Occipital lobe (tissue), 2 donors: ENCODE measurements around the gene TNS3. TPM values are rescaled to one million over a fixed set of nuclear protein-coding genes. Genes with fewer than 3 reads are reported as not detected.

ENCODE experiments used
- DNase-seq: peaks from one replicate; lab custom pipeline; 2025; lab: John Stamatoyannopoulos, UW
- total RNA-seq: library from RNA; depleted of rRNA; stranded (reverse); fragments of >200 nt; gene quantifications from one replicate; pipeline ENCODE4 v1.2.3, GENCODE V29; 2014

Gene TNS3
- total RNA-seq, 1 donor from 2014 or later = 7.5 TPM

DNA sequence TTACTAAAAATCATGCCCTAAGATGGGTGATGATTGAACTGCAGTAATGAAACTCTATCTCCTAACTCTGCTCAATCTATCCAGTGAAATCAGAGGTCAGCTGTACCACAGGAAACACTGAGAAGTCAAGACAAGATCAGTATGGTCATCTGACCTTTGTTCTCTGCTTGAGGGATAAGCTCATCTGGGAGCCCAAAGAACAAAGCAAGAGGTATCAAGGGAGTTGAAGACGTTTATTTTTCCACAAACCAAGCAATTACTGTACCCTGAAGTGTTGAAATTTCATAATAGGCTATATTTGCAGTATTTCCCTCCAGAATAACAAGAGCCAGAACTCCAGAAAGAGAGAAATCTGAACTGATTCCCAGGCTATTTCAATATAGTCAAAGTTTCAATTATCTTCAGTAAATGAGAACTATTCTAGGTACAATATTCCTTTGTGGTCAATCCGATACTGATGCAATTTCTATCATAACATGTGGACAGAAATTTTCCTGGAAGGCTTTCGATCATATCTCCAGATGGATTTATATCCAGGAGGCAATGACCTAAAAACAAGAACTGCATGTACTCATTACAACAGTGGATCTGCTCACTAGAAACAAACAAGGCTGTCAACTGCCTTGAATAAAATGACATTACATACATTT is 345.3 kb downstream of the TNS3 start:
- DNase-seq = no peak

DNA sequence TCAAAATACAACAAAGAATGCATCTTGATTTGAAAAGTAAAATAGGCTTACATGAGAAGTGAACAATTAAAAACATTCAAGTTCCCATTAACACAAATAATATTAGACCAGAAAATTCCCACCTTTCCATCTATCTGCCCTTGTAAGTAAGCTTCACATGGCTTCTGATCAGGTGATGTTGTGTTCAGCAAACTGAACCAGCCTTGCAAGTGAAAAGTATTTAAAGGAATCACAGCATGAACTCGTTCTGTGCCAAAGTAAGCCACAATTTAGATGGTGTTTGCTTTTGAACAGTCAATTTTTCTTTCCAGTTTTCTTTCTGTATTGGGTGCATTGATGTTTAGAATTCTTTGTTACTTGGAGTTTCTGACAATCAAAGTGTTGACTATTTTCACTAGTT is 347.9 kb downstream of the TNS3 start:
- no peak for DNase-seq

DNA sequence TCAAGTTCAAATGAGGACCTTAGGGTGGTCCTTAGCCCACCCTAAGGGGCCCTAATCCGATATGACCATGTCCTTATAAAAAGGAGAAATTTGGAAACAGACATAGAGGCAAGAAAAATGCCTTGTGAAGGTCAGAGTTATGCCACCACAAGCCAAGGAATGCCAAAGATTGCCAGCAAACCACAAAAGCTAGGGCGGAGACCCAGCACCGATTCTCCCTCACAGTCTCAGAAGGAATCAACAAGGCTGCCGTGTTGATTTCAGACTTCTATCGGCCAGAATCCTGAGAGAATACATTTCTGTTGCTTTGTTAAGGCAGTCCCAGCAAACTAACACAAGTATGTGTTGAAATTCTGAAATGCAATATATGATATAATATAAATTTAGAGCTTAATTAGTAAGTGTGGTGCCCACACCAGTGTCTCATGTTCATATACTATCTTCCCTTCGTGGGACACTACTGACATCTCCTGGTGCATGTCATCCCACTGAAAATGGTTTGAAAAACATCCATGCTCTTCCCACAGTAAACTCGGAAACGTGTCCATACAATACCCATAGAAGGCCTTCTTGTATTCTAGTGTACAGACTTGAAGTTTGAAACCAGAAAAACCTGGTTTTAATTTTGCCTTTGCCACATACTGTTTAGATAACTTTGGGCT is 349.0 kb downstream of the TNS3 start:
- DNase-seq = no peak

DNA sequence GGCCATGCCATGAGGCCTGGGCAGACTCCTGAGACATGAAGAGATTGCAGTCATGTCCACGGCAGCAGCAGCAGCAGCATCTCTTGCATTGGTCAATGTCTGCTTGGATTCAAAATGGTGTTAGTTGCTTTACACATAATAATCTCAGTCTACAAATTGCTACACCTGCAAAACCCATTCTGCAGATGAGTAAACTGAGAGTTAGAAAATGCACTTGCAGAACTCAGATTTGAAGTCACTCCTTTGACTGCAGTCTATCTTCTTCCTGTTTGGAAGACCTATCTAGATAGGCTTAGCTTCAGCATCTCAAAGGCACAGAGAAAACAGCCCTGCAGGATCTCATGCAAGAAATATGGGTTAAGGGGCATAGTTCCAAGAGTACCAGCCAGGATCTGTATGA is 350.3 kb downstream of the TNS3 start:
- no peak for DNase-seq

DNA sequence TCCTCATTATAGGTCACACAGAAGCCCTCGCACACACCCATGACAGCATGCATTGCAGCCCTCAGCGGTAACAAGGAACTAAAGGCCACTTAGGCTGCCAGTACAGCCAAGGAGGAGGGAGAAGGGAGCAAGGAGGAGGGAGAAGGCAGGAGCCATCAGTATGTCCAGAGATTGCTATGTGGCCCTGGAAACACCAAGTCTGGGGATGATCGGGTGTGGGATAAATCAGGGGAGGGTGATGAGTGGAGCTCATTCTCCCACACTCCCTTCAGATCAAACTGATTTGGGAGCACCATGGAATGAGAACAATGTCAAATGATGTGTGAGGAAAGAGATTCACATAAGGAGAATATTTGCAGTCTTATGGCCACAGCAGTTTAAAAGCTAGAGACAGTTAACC is 350.9 kb downstream of the TNS3 start:
- DNase-seq = no peak

DNA sequence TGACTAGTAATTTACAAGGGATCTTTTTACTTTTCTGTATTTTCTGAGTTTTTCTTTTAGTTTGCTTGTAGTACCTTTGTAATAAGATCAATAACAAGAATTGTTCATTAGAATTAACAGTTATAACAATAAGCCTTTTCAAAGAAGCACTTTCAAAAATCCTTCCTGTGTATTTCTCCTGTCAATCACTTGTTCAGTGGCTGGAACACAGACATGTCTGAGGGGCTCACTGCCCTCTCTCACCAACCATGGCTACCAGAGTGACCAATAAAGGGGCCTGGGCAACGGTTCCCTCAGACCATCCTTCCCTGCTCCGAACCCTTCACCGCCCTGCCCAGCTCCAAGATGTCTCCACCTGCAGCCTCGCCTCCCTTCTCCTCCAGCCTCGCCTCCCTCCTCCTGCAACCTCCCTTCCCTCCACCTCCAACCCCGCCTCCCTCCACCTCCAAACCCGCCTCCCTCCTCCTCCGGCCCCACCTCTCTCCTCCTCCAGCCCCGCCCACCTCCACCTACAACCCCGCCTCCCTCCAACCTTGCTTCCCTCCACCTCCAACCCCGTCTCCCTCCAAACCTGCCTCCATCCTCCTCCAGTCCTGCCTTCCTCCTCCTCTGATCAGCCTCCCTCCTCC is 353.4 kb downstream of the TNS3 start:
- DNase-seq = no peak

DNA sequence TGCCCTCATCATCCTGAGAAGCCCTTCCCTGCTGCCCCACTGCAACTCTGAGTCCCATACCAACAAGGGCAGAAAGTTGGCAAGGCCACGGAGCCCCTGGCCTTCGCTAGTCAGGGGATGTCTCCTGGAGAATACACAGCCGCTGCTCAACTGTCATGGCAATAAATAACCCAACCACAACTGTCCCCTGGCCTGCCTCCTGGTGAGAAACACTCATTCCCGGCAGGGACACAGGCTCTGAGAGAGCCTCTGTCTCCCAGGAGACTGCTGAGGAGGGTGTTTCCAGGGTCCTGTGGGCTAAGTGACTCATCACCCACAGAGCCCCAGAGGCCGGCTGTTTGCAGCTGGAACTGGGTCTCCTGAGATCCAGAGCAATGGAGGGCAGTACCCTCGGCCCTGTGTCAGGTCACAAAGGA is 354.1 kb downstream of the TNS3 start:
- DNase-seq = no peak

DNA sequence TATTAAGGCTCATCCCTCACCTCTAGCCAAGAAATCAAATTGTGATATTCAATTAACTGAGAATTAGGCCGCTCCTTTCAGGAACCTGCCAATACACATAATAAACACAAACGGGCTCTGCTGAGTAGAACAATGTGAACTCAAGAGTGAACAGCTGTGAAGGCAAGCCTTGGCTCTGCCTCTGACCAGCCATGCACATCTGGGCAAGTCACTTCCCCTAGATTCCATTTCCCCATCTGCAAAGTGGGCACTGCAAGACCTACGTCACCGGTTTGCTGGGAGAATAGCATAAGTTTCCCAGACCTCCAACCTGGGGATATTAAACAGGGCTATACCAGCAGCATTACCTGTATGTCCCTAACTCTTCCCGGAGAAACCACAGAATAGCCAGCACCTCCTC is 355.2 kb downstream of the TNS3 start:
- no peak for DNase-seq

DNA sequence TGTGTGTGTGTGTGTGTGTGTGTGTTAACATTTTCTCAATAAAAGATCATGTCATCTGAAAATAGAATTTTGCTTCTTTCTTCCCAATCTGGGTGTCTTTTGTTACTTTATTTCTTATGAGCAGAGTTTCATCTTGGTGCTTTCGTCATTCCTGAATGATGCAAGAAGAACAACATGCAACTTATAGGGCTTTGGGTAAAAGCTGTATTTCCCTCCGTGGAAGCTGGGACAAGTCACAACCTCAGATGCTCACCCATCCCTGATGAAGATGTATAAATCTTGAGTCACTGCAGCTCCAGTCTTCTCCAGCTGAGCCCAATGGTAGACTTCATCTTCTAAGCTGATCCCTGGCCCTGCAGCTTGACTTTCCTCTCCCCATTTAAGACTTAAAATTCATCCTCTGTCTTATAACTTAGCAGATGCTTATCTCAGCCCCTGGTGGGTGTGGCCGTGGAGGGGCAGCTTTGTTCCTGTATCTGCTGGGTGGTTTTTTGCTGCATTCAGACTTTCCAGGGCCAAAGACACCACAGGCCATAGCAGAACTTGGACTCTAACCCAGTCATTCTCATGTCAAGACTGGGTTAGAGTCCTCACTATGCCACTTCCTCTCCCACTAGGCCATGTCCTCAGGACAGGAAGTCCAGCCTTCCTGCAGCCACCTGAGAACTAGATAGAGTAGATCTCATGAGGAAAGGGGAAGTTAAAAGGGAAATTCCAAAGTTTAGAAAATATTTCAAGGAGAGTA is 356.4 kb downstream of the TNS3 start:
- no peak for DNase-seq
